Astrocyte (in vitro differentiated cells and primary cell): ENCODE measurements around the gene ELP2. TPM values are rescaled to one million over a fixed set of nuclear protein-coding genes. Genes with fewer than 3 reads are reported as not detected.
A peak's percentile ranks its signal among the peaks of the same experiment; 100 is the strongest.

Experiments
- DNase-seq: peaks from one replicate; pipeline ENCODE4 v3.0.0-alpha.2; 2010; ENCODE audit warnings: low read depth
- FAIRE-seq: peaks from 2 replicates; lab custom pipeline; 2011; peaks lifted over from hg19 to GRCh38; lab: Jason Lieb, UNC
- H2AFZ ChIP-seq: 2 replicates; pipeline ENCODE4 v1.6.0; 2012; ENCODE audit warnings: low read depth, low read length, inconsistent platforms
- H3K27ac ChIP-seq: 2 replicates; pipeline ENCODE4 v1.5.1; 2011; ENCODE audit warnings: low read depth, low read length, inconsistent platforms
- H3K27me3 ChIP-seq: 2 replicates; pipeline ENCODE4 v1.6.0; 2011; ENCODE audit warnings: low read length, inconsistent platforms; ENCODE audit not compliant: insufficient read depth
- H3K36me3 ChIP-seq: 2 replicates; pipeline ENCODE4 v1.5.1; 2011; ENCODE audit warnings: low read length, inconsistent platforms; ENCODE audit not compliant: insufficient read depth
- H3K4me1 ChIP-seq: 2 replicates; pipeline ENCODE4 v1.5.1; 2011; ENCODE audit warnings: low read length, inconsistent platforms; ENCODE audit not compliant: insufficient read depth
- H3K4me2 ChIP-seq: 2 replicates; pipeline ENCODE4 v1.6.0; 2012; ENCODE audit warnings: low read length, inconsistent platforms
- H3K4me3 ChIP-seq: 2 replicates; pipeline ENCODE4 v1.5.1; 2011; ENCODE audit warnings: low read depth, mild to moderate bottlenecking, low read length, inconsistent platforms; ENCODE audit not compliant: insufficient read depth
- H3K79me2 ChIP-seq: 2 replicates; pipeline ENCODE4 v1.6.0; 2012; ENCODE audit warnings: mild to moderate bottlenecking, low read length, inconsistent platforms; ENCODE audit not compliant: insufficient read depth
- H3K9ac ChIP-seq: 2 replicates; pipeline ENCODE4 v1.6.0; 2012; ENCODE audit warnings: mild to moderate bottlenecking, low read length, inconsistent platforms
- H3K9me3 ChIP-seq: 2 replicates; pipeline ENCODE4 v1.5.1; 2012; ENCODE audit warnings: low read depth, mild to moderate bottlenecking, low read length, inconsistent platforms; ENCODE audit not compliant: insufficient read depth
- H4K20me1 ChIP-seq: 2 replicates; pipeline ENCODE4 v1.6.0; 2012; ENCODE audit warnings: low read length, inconsistent platforms; ENCODE audit not compliant: insufficient read depth
- H3K27ac Mint-ChIP-seq: one replicate; pipeline ENCODE4 v1.8.0; 2021; ENCODE audit warnings: mild to moderate bottlenecking, mixed read lengths; ENCODE audit not compliant: unreplicated experiment
- H3K27me3 Mint-ChIP-seq: one replicate; pipeline ENCODE4 v1.8.0; 2021; ENCODE audit warnings: low read depth, mixed read lengths; ENCODE audit not compliant: unreplicated experiment
- H3K36me3 Mint-ChIP-seq: one replicate; pipeline ENCODE4 v1.8.0; 2021; ENCODE audit warnings: low read depth, mixed read lengths; ENCODE audit not compliant: unreplicated experiment
- H3K4me1 Mint-ChIP-seq: one replicate; pipeline ENCODE4 v1.8.0; 2021; ENCODE audit warnings: low read depth, mixed read lengths; ENCODE audit not compliant: unreplicated experiment
- H3K4me3 Mint-ChIP-seq: one replicate; pipeline ENCODE4 v1.8.0; 2021; ENCODE audit warnings: mild to moderate bottlenecking, moderate library complexity, mixed read lengths; ENCODE audit not compliant: unreplicated experiment
- H3K9me3 Mint-ChIP-seq: one replicate; pipeline ENCODE4 v1.8.0; 2021; ENCODE audit warnings: mild to moderate bottlenecking, mixed read lengths; ENCODE audit not compliant: unreplicated experiment
- CTCF ChIP-seq: IDR thresholded peaks from 2 replicates; pipeline ENCODE4 v1.5.1; 2011; ENCODE audit warnings: low read depth, mild to moderate bottlenecking, inconsistent platforms, low read length, moderate library complexity; ENCODE audit not compliant: insufficient read depth
- EZH2 ChIP-seq: IDR thresholded peaks from 2 replicates; pipeline ENCODE4 v1.6.1; 2012; ENCODE audit warnings: mild to moderate bottlenecking, low read length, inconsistent platforms; ENCODE audit not compliant: insufficient read depth
- total RNA-seq: library from RNA; stranded (reverse); gene quantifications from 2 replicates; pipeline ENCODE4 v1.2.1, GENCODE V29; 2021

Gene ELP2
- total RNA-seq, 1 donor from 2014 or later: 99.8 TPM

GRCh38 chr18:36130039-36130831 is 536 bp downstream of the ELP2 start:
- Histone ChIP-seq H2AFZ (peak overlapping the region; percentile 78), H3K9me3 (no peaks in the 10 kb centered on the region), H3K4me3 (peak overlapping the region; percentile 88), H3K27ac (peak overlapping the region; percentile 99), H3K4me2 (peak overlapping the region; percentile 95), H3K79me2 (peaks cover 92% of the 10 kb centered on the region), H3K36me3 (peaks cover 2% of the 10 kb centered on the region), H3K27me3 (no peaks in the 10 kb centered on the region), H4K20me1 (peaks cover 68% of the 10 kb centered on the region), H3K4me1 (peaks cover 9% of the 10 kb centered on the region), H3K9ac (peak overlapping the region; percentile 96)
- Mint-ChIP-seq H3K4me1 (peaks cover 17% of the 10 kb centered on the region), H3K9me3 (no peaks in the 10 kb centered on the region), H3K27ac (peak overlapping the region; percentile 92), H3K4me3 (peak overlapping the region; percentile 98), H3K27me3 (no peaks in the 10 kb centered on the region), H3K36me3 (peaks cover 8% of the 10 kb centered on the region)
- FAIRE-seq: no peak
- DNase-seq: no peak
- no peak for TF ChIP-seq CTCF
- TF ChIP-seq EZH2: no peak

- H3K27ac Mint-ChIP-seq: no peak overlapping the region
- Histone ChIP-seq H4K20me1 (peaks cover 69% of the 10 kb centered on the region), H3K9me3 (no peaks in the 10 kb centered on the region), H3K4me2 (peak overlapping the region; percentile 95), H3K27ac (no peak overlapping the region), H3K27me3 (no peaks in the 10 kb centered on the region), H3K36me3 (peaks cover 2% of the 10 kb centered on the region), H3K9ac (peak overlapping the region; percentile 96), H3K4me1 (peaks cover 9% of the 10 kb centered on the region), H2AFZ (no peak overlapping the region), H3K4me3 (peak overlapping the region; percentile 88), H3K79me2 (peaks cover 94% of the 10 kb centered on the region)
- peak overlapping the region; percentile 98 for H3K4me3 Mint-ChIP-seq
- peaks cover 5% of the 10 kb centered on the region for H3K36me3 Mint-ChIP-seq
- peaks cover 16% of the 10 kb centered on the region for H3K4me1 Mint-ChIP-seq
- no peaks in the 10 kb centered on the region for H3K9me3 Mint-ChIP-seq
- no peak for DNase-seq
- H3K27me3 Mint-ChIP-seq: no peaks in the 10 kb centered on the region
- FAIRE-seq: no peak
- TF ChIP-seq EZH2 (no peak), CTCF (no peak)
Observed at GRCh38 chr18:36130883-36131653, 1.4 kb downstream of the ELP2 start.
